HepG2 (cell line): ENCODE data around the gene ADGRD1. TPM values are rescaled to one million over a fixed set of nuclear protein-coding genes. Genes with fewer than 3 reads are reported as not detected.
A peak's percentile ranks its signal among the peaks of the same experiment; 100 is the strongest.

ENCODE experiments used
- AFF4 ChIP-seq: sonication (generic); formaldehyde crosslinking; IDR thresholded peaks from 2 replicates; pipeline ENCODE4 v1.4.0; 2020; ENCODE audit warnings: missing genetic modification reagents
- FOXA3 ChIP-seq: IDR thresholded peaks from 2 replicates; pipeline ENCODE4 v1.6.1; 2016; ENCODE audit warnings: missing genetic modification reagents, missing compliant biosample characterization
- HIVEP1 ChIP-seq: sonication (generic); formaldehyde crosslinking; IDR thresholded peaks from 2 replicates; pipeline ENCODE4 v1.4.0; 2020; ENCODE audit warnings: mild to moderate bottlenecking, missing genetic modification reagents
- HOXA9 ChIP-seq: sonication (generic); formaldehyde crosslinking; IDR thresholded peaks from 2 replicates; pipeline ENCODE4 v1.8.1; 2022; ENCODE audit warnings: missing genetic modification reagents, mild to moderate bottlenecking, moderate library complexity, borderline replicate concordance
- KDM5B ChIP-seq: sonication (generic); formaldehyde crosslinking; IDR thresholded peaks from 2 replicates; pipeline ENCODE4 v1.4.0; 2020; ENCODE audit warnings: missing genetic modification reagents, mild to moderate bottlenecking, borderline replicate concordance
- NKX3-1 ChIP-seq: sonication (generic); formaldehyde crosslinking; IDR thresholded peaks from 2 replicates; pipeline ENCODE4 v1.5.0; 2020; ENCODE audit warnings: missing genetic modification reagents
- POGZ ChIP-seq: sonication (generic); formaldehyde crosslinking; IDR thresholded peaks from 2 replicates; pipeline ENCODE4 v1.4.0; 2020; ENCODE audit warnings: mild to moderate bottlenecking, missing genetic modification reagents
- RXRB ChIP-seq: IDR thresholded peaks from 2 replicates; pipeline ENCODE4 v1.6.1; 2016; ENCODE audit warnings: borderline replicate concordance, missing genetic modification reagents, missing compliant biosample characterization
- ZC3H4 ChIP-seq: sonication (generic); formaldehyde crosslinking; IDR thresholded peaks from 2 replicates; pipeline ENCODE4 v1.4.0; 2020; ENCODE audit warnings: missing genetic modification reagents, borderline replicate concordance
- ZFYVE20 ChIP-seq: sonication (generic); formaldehyde crosslinking; IDR thresholded peaks from 2 replicates; pipeline ENCODE4 v1.8.0; 2023; ENCODE audit warnings: low read depth, mild to moderate bottlenecking, moderate library complexity, missing genetic modification reagents, borderline replicate concordance
- ZNF281 ChIP-seq: sonication (generic); formaldehyde crosslinking; IDR thresholded peaks from 2 replicates; pipeline ENCODE4 v1.4.0; 2020; ENCODE audit warnings: missing genetic modification reagents, borderline replicate concordance
- ZNF3 ChIP-seq: IDR thresholded peaks from 2 replicates; pipeline ENCODE4 v1.7.0; 2017; ENCODE audit warnings: inconsistent platforms
- ZNF383 ChIP-seq: sonication (generic); formaldehyde crosslinking; IDR thresholded peaks from 2 replicates; pipeline ENCODE4 v1.4.0; 2020; ENCODE audit warnings: missing genetic modification reagents, mild to moderate bottlenecking, borderline replicate concordance
- ZNF547 ChIP-seq: sonication (generic); formaldehyde crosslinking; IDR thresholded peaks from 2 replicates; pipeline ENCODE4 v1.5.1; 2020; ENCODE audit warnings: mild to moderate bottlenecking, missing genetic modification reagents
- ZNF691 ChIP-seq: sonication (generic); formaldehyde crosslinking; IDR thresholded peaks from 2 replicates; pipeline ENCODE4 v1.4.0; 2020; ENCODE audit warnings: missing genetic modification reagents, low read depth, mild to moderate bottlenecking, borderline replicate concordance
- ZNF710 ChIP-seq: sonication (generic); formaldehyde crosslinking; IDR thresholded peaks from 2 replicates; pipeline ENCODE4 v1.5.0; 2020; ENCODE audit warnings: mild to moderate bottlenecking, missing genetic modification reagents, borderline replicate concordance
- ZNF878 ChIP-seq: sonication (generic); formaldehyde crosslinking; IDR thresholded peaks from 2 replicates; pipeline ENCODE4 v1.8.1; 2023; ENCODE audit warnings: mild to moderate bottlenecking, missing genetic modification reagents, moderate library complexity
- polyA plus RNA-seq, 8 experiments: library from polyadenylated mRNA; depleted of rRNA in 3 of 8; stranded (reverse) in 7 of 8; unstranded in 1 of 8; fragments of >200 nt; fragmentation: Illumina TruSeq in 4 of 8; extraction: Trizol in 4 of 8; gene quantifications; 2 replicates each; pipeline versions ENCODE4 v1.2.1 to v1.2.3, GENCODE V29; 2011 to 2016; ENCODE audit warnings: low read depth in 4 of 8, missing spikeins in 1 of 8, mixed read lengths in 1 of 8; ENCODE audit not compliant: insufficient read depth in 1 of 8
- total RNA-seq, 5 experiments: library from RNA; depleted of rRNA; stranded (reverse); fragments of >200 nt; fragmentation: Illumina TruSeq; extraction: Trizol; gene quantifications; 2 replicates each; pipeline ENCODE4 v1.2.3, GENCODE V29; 2016; ENCODE audit warnings: low read depth in 1 of 5

The ADGRD1 gene
- total and polyA plus RNA-seq, 2 of the 13 experiments (the other 11 are each of a cell fraction or from before 2014, with no cell fraction given) = 0.46 to 12.4 TPM

GRCh38 chr12:130984183-130985058 lies 30.7 kb downstream of the ADGRD1 start (continued):
- no peak for TF ChIP-seq ZNF383 (CRISPR knock-in tag)
- TF ChIP-seq POGZ (CRISPR knock-in tag) = peak; percentile 52
- peak; percentile 49 for TF ChIP-seq FOXA3 (CRISPR knock-in tag)
- TF ChIP-seq ZNF691 (CRISPR knock-in tag) = no peak
- TF ChIP-seq KDM5B (CRISPR knock-in tag) = no peak
- TF ChIP-seq ZNF710 (CRISPR knock-in tag) = peak; percentile 90
- no peak for TF ChIP-seq AFF4 (CRISPR knock-in tag)
- TF ChIP-seq ZNF547 (CRISPR knock-in tag) = no peak
- no peak for TF ChIP-seq NKX3-1 (CRISPR knock-in tag)
- no peak for TF ChIP-seq ZNF878 (CRISPR knock-in tag)
- no peak for TF ChIP-seq ZC3H4 (CRISPR knock-in tag)
- 0 out of 2 replicates have a peak, but pooled peaks have one; percentile 50 for TF ChIP-seq ZNF281 (CRISPR knock-in tag)
- TF ChIP-seq RXRB (CRISPR knock-in tag) = peak; percentile 48; the same call in 1 of the 2 replicates
- TF ChIP-seq HIVEP1 (CRISPR knock-in tag) = no peak
- no peak for TF ChIP-seq HOXA9
- no peak for TF ChIP-seq ZFYVE20 (CRISPR knock-in tag)
- no peak for TF ChIP-seq ZNF3 (CRISPR knock-in tag)
